ENCODE measurements around the gene HSD17B8.

- TF ChIP-seq GATA2 (IDR thresholded peaks at IDR 0.05; ENCODE audit: low read depth, low read length) (no peak), GATA3 (IDR thresholded peaks at IDR 0.05; ENCODE audit: low read depth, low read length) (no peak)
These were observed 12.8 kb downstream of the HSD17B8 start for GRCh38 chr6:33217246-33217645.

All from SH-SY5Y (cell line).